Nephron progenitor cell (in vitro differentiated cells): ENCODE measurements around the gene AKAP7.

Experiments used
- DNase-seq: peaks from one replicate; pipeline ENCODE4 v3.0.0; 2021
- H3K27ac Mint-ChIP-seq: 2 replicates; pipeline ENCODE4 v1.8.0; 2021; ENCODE audit warnings: mild to moderate bottlenecking, moderate library complexity, mixed read lengths
- H3K27me3 Mint-ChIP-seq: 2 replicates; pipeline ENCODE4 v1.8.0; 2021; ENCODE audit warnings: mild to moderate bottlenecking, low read depth, mixed read lengths; ENCODE audit not compliant: poor library complexity
- H3K36me3 Mint-ChIP-seq: 2 replicates; pipeline ENCODE4 v1.8.0; 2021; ENCODE audit warnings: low read depth, mixed read lengths
- H3K4me1 Mint-ChIP-seq: 2 replicates; pipeline ENCODE4 v1.8.0; 2021; ENCODE audit warnings: mixed read lengths
- H3K4me3 Mint-ChIP-seq: 2 replicates; pipeline ENCODE4 v1.8.0; 2021; ENCODE audit warnings: mild to moderate bottlenecking, moderate library complexity, mixed read lengths
- H3K9me3 Mint-ChIP-seq: 2 replicates; pipeline ENCODE4 v1.8.0; 2021; ENCODE audit warnings: mild to moderate bottlenecking, moderate library complexity, mixed read lengths
- CTCF ChIP-seq: fragments of 200-600 bp; sonication (generic); IDR thresholded peaks from 2 replicates; pipeline ENCODE4 v1.5.0; 2021; ENCODE audit warnings: antibody characterized with exemption

The AKAP7 gene

GRCh38 chr6:131103296-131103695 lies 32.0 kb upstream of the AKAP7 start:
- Mint-ChIP-seq H3K4me3 (no peak overlapping the region), H3K9me3 (peaks cover 21% of the 10 kb centered on the region), H3K27me3 (no peaks in the 10 kb centered on the region), H3K4me1 (peaks cover 11% of the 10 kb centered on the region), H3K36me3 (no peaks in the 10 kb centered on the region), H3K27ac (no peak overlapping the region)
- TF ChIP-seq CTCF, result no peak
- no peak for DNase-seq

GRCh38 chr6:131103901-131104300 lies 31.4 kb upstream of the AKAP7 start:
- Mint-ChIP-seq H3K27me3 (no peaks in the 10 kb centered on the region), H3K36me3 (no peaks in the 10 kb centered on the region), H3K27ac (no peak overlapping the region), H3K4me3 (no peak overlapping the region), H3K9me3 (peaks cover 17% of the 10 kb centered on the region), H3K4me1 (peaks cover 11% of the 10 kb centered on the region)
- TF ChIP-seq CTCF, result no peak
- no peak for DNase-seq

- Mint-ChIP-seq H3K9me3 (no peaks in the 10 kb centered on the region), H3K27me3 (no peaks in the 10 kb centered on the region), H3K36me3 (no peaks in the 10 kb centered on the region), H3K4me1 (peaks cover 11% of the 10 kb centered on the region), H3K27ac (no peak overlapping the region), H3K4me3 (no peak overlapping the region)
- DNase-seq, result no peak
- no peak for TF ChIP-seq CTCF
These were observed 28.1 kb upstream of the AKAP7 start for GRCh38 chr6:131107151-131107550.

- peaks cover 6% of the 10 kb centered on the region for H3K9me3 Mint-ChIP-seq
- TF ChIP-seq CTCF, result no peak
These were observed 23.0 kb upstream of the AKAP7 start for GRCh38 chr6:131112249-131112648.

GRCh38 chr6:131115651-131116050 lies 19.6 kb upstream of the AKAP7 start:
- Mint-ChIP-seq H3K27ac (peak overlapping the region; percentile 51), H3K4me3 (no peak overlapping the region), H3K27me3 (peaks cover 3% of the 10 kb centered on the region), H3K4me1 (peaks cover 5% of the 10 kb centered on the region), H3K36me3 (no peaks in the 10 kb centered on the region), H3K9me3 (peaks cover 8% of the 10 kb centered on the region)
- no peak for DNase-seq
- TF ChIP-seq CTCF, result no peak

More at GRCh38 chr6:131112249-131112648, 23.0 kb upstream of the AKAP7 start:
- no peak for DNase-seq
- Mint-ChIP-seq H3K4me1 (peaks cover 5% of the 10 kb centered on the region), H3K4me3 (no peak overlapping the region), H3K27me3 (peaks cover 3% of the 10 kb centered on the region), H3K36me3 (no peaks in the 10 kb centered on the region), H3K27ac (no peak overlapping the region)

GRCh38 chr6:131116321-131116720 lies 18.9 kb upstream of the AKAP7 start:
- Mint-ChIP-seq H3K27me3 (peaks cover 3% of the 10 kb centered on the region), H3K27ac (no peak overlapping the region), H3K4me3 (no peak overlapping the region), H3K9me3 (peaks cover 8% of the 10 kb centered on the region), H3K36me3 (no peaks in the 10 kb centered on the region), H3K4me1 (peaks cover 5% of the 10 kb centered on the region)
- no peak for DNase-seq
- TF ChIP-seq CTCF, result no peak
